Measurements from ENCODE around the gene ZAP70.
"Not testable (repeated sequence)": the region's sequence is repeated elsewhere in the genome, so short reads cannot be mapped to it uniquely, and the experiment has no call there.

- not testable (repeated sequence) for TF ChIP-seq POLR2A (IDR thresholded peaks at IDR 0.05; ENCODE audit: low read length); GATA1 (IDR thresholded peaks at IDR 0.05; ENCODE audit: low read depth, low read length)
These were observed 26.1 kb upstream of the ZAP70 start for GRCh38 chr2:97687235-97687634.
